GM18873 (cell line): ENCODE data around the gene ANLN.
"Not testable (repeated sequence)": the region's sequence is repeated elsewhere in the genome, so short reads cannot be mapped to it uniquely, and the experiment has no call there.

Experiments
- ATAC-seq: cut with Tn5 transposase; IDR thresholded peaks from one replicate; pipeline ENCODE4 v1.9.1; 2021; ENCODE audit warnings: mild to moderate bottlenecking, moderate library complexity, moderate number of reproducible peaks; ENCODE audit not compliant: unreplicated experiment, low FRiP score

The ANLN gene

DNA sequence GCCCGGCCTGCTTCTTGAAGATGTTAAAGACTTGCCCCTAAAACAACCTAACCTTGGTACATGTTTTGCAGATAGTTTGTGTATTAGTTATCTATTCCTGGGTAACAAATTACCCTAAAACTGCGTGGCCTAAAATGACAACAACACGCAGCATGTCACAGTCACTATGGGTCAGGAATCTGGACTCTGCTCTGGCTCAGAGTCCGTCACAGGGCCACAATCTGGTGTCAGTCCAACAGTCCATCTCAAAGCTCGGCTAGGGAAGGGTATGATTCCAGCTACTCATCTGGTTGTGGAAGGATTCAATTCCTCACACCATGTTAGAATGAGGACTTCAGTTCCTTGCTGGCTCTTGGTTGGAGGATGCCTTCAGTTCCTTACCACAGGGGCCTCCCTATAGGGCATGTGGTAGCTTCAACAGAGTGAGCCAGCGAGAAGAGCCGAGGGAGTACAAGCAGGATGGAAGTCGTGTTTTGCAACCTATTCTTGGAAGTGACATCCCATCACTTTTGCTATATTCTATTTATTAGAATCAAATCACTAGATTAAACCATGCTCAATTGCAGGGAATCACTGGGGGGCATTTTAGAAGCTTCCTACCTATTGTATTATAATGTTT lies 71.3 kb downstream of the ANLN start:
- ATAC-seq: no peak

- no peak for ATAC-seq
Observed at GRCh38 chr7:36462551-36463137, 73.0 kb downstream of the ANLN start.

GRCh38 chr7:36464271-36464670 lies 74.6 kb downstream of the ANLN start:
- ATAC-seq: no peak

DNA sequence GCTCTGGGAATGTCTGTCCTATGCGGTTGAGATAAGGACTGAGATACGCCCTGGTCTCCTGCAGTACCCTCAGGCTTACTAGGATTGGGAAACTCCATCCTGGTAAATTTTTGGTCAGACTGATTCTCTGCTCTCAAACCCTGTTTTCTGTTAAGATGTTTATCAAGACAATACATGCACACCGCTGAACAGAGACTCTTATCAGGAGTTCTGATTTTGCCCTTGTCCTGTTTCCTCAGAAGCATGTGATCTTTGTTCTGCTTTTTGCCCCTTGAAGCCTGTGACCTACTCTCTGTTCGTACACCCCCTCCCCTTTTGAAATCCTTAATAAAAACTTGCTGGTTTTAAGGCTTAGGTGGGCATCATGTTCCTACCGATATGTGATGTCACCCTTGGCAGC lies 76.3 kb downstream of the ANLN start:
- ATAC-seq: not testable (repeated sequence)

GRCh38 chr7:36468370-36469101 lies 78.9 kb downstream of the ANLN start:
- no peak for ATAC-seq

- ATAC-seq: no peak
Observed at GRCh38 chr7:36469236-36469635, 79.6 kb downstream of the ANLN start.

DNA sequence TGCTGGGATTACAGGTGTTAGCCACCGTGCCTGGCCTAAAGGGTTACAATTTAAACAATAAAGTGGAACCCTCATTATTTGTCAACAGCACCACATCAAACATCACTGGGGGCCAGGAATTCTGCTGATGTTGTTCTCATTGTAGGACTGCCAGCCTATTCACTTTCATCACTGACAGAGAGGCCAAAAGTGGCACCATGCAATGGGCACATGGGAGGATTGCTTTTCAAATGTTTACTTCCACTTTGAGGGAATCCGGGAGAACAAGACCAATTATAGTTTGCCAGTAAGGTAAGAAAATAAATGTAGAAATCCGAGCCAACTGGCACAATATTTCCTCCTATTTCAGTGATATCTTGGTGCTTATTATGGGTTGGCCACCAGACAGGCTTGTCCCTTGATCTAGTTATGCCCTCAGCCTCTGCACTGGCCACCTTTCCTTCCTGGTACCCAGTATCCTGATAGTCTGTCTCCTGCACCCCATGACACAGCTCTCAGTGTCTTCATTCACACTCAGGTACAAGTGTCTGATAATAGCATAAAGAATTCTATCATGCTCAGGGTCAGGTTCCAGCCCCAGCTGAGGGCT lies 82.6 kb downstream of the ANLN start:
- no peak for ATAC-seq

DNA sequence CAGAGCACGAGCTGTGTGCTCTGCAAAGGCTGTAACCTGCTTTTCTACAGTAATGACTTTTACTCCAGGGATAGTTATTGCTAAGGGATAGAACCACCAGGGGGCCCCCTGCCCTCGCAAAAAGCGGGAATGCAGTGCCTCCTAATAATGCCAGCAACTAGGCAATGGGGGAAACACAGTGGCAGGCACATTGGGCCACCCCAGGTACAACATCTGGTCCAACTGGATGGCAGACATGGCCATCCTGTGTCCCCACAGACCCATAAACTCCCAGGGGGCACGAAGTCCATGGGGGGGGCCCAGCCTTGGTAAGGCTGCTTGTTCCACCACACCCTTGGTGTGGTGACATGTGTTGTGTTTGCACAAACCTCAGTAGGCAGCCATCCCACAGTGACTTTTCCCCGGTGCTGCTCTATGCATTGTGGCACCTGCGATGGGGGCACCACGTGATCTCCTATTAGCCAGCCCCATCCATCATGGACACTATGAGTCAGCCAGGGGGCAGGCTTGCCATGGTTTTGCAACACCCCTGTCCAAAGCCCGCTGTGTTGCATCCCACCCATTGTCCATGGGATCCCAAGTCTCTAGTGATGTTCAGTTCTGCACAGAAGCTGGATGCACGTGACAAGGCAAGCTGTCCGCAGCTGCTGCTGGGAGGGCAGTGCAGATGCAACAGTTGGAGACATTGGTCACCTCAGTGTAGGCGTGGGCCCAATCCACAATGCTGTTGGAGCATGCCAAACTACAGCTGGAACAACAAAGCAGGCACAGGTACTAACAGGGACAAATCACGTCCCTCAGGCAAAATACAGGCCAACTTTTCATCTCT lies 84.0 kb downstream of the ANLN start:
- no peak for ATAC-seq

GRCh38 chr7:36474283-36475010 lies 84.8 kb downstream of the ANLN start:
- ATAC-seq: no peak

DNA sequence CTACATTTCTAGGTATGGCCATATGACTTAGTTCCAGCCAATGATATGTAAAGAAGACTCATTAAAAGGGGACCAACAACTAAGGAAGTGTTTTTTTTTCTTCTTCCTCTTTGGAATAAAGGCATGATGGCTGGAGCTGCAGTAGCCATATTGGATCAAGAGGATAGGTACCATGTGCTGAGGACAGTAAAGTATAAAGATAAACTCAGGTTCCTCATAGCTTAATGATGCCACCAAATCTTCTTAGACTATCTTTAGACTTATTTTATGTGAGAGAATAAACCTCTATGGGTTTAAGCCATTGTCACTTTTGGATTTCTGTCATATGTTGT lies 85.3 kb downstream of the ANLN start:
- ATAC-seq: no peak

- ATAC-seq: no peak
Observed at GRCh38 chr7:36475381-36475780, 85.7 kb downstream of the ANLN start.

- ATAC-seq: no peak
Observed at GRCh38 chr7:36478745-36479144, 89.1 kb downstream of the ANLN start.

GRCh38 chr7:36483853-36484252 lies 94.2 kb downstream of the ANLN start:
- not testable (repeated sequence) for ATAC-seq

DNA sequence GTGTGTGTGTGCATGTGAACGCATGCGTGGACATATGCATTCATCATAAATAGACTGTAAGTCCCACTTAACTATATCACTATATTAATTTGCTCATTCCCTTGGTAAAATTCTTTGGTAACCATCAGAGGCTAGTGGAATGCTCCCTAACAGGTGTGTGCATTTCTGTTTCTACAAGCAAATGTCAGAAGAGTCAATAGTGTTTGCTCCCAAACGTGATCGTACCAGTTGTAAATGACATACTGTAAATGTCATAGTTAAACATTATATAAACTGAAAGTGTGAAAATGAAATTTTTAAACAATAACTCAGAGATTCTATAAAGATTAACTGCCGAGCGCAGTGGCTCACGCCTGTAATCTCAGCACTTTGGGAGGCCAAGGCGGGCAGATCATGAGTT lies 94.6 kb downstream of the ANLN start:
- ATAC-seq: no peak

GRCh38 chr7:36486336-36486735 lies 96.7 kb downstream of the ANLN start:
- ATAC-seq: no peak

DNA sequence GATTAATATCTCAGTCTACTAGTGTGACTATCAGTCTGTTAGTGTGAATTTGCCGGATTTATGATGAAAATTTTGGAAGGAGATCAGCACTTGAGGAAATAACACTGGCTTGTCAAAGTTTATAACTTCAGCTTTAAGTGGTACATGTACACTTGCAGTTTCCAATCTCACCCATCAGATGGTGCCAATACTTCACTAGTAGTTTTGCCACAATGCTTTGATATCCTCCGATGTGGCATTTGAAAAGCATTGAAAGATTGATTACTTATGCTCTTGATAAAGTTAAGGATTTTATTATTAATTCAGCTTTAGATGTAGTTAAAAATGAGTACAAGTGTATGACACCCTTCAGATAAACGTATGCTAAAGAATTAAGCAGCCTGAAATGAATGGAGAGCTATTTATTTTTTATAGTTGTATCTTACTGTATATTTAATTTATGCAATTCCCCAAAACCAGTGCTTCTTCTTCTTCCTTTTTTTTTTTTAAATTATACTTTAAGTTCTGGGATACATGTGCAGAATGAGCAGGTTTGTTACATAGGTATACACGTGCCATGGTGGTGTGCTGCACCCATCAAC lies 98.2 kb downstream of the ANLN start:
- ATAC-seq: no peak

- not testable (repeated sequence) for ATAC-seq
Observed at GRCh38 chr7:36488672-36489071, 99.0 kb downstream of the ANLN start.

DNA sequence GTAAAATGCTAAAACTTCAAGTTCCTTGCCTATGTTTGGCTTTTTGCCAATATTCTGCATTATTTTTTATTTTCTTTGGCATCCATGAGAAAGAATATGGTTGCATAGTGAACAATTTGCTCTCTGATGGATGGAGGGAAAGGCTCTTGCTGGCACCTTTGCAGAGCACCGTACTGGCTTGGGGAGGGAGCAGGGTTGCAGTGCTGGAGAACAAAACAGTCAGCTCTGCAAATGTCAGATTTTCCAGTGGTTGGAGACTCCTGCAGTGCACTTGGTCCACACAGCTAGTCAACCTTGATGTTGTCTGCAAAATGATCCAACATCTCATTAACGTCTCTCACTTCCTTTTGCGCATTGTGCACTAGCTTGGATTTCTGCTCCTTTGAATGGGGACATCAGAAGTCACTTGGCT lies 100.8 kb downstream of the ANLN start:
- ATAC-seq: no peak

DNA sequence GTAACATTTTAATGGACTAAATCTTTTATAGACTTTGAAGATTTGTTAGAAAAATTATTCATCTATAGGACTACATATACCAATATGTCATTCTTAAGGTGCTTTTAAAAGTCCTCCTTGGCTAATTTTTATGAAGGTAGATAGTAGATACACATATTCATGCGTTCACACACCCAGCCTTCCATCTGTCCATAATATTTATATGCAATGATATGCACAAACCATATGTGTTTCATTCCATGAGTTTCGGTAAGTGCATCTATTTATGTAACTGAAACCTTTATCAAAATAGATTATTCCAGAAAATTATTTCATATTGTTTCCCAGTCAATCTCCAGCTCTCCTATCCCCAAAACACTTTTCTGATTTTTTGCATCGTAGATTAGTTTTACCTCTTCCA lies 101.7 kb downstream of the ANLN start:
- ATAC-seq: no peak

DNA sequence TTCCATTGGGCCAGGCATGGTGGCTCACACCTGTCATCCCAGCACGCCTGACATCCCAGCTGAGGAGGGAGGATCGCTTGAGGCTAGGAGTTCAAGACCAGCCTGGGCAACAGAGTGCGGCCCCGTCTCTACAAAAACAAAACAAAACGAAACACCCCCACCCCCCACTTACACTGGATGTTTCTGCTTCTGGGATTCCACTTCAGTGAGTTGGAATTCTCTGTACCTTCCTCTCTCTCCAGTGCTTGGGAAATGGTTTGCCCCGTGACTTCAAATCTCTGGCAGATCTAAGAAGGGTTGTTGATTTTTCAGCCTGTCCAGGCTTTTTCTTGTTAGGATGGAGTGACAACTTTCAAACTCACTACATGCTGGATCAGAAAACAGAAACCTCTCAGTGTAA lies 106.9 kb downstream of the ANLN start:
- no peak for ATAC-seq
